IMR-90 (cell line): ENCODE results near the gene RSRC2. TPM values are rescaled to one million over a fixed set of nuclear protein-coding genes. Genes with fewer than 3 reads are reported as not detected.
"Not testable (repeated sequence)": the region's sequence is repeated elsewhere in the genome, so short reads cannot be mapped to it uniquely, and the experiment has no call there.

Experiments used
- ATAC-seq: fragments of 200-7000 bp; cut with Tn5 transposase; 2 replicates; pipeline ENCODE4 v1.9.1; 2020; ENCODE audit warnings: low read depth, mild to moderate bottlenecking, moderate library complexity
- BruUV-seq: library from RNA; stranded (reverse); fragments of 400-500 nt; replicated peaks from 2 replicates; lab custom pipeline; 2021; lab: Mats Ljungman, UMichigan
- CTCF ChIA-PET: fragments of 300-600 bp; formaldehyde crosslinking; extraction: SDS; loops from one replicate; lab custom pipeline; 2021; ENCODE audit warnings: antibody characterized with exemption; lab: Yijun Ruan, JAX
- POLR2A ChIA-PET: fragments of 300-600 bp; sonication (Branson Sonifier 250); formaldehyde crosslinking; loops from one replicate; lab custom pipeline; 2022; ENCODE audit warnings: antibody characterized with exemption; ENCODE audit not compliant: unreplicated experiment; lab: Charles Lee
- DNase-seq: peaks from one replicate; pipeline ENCODE4 v3.0.0; 2013
- H2AFZ ChIP-seq: replicated peaks from 2 replicates; pipeline ENCODE3; 2013; ENCODE audit warnings: low read length, mild to moderate bottlenecking; ENCODE audit not compliant: poor library complexity
- H2AK5ac ChIP-seq: 2 replicates; pipeline ENCODE4 v1.6.1; 2013; ENCODE audit warnings: low read depth, low read length, inconsistent platforms
- H2AK9ac ChIP-seq: replicated peaks from 2 replicates; pipeline ENCODE3; 2013; ENCODE audit warnings: mild to moderate bottlenecking, low read depth, low read length, moderate library complexity; ENCODE audit not compliant: poor library complexity
- H2BK120ac ChIP-seq: 2 replicates; pipeline ENCODE4 v1.6.1; 2013; ENCODE audit warnings: low read depth, low read length, inconsistent platforms
- H2BK15ac ChIP-seq: 3 replicates; pipeline ENCODE4 v1.6.1; 2013; ENCODE audit warnings: low read depth, low read length, inconsistent platforms
- H2BK20ac ChIP-seq: 2 replicates; pipeline ENCODE4 v1.6.1; 2013; ENCODE audit warnings: low read depth, mild to moderate bottlenecking, inconsistent platforms, low read length, moderate library complexity
- H2BK5ac ChIP-seq: 2 replicates; pipeline ENCODE4 v1.6.1; 2013; ENCODE audit warnings: mild to moderate bottlenecking, low read depth, low read length, inconsistent platforms; ENCODE audit not compliant: poor library complexity, severe bottlenecking
- H3K14ac ChIP-seq: replicated peaks from 2 replicates; pipeline ENCODE4 v1.6.1; 2013; ENCODE audit warnings: low read depth, low read length, inconsistent platforms
- H3K18ac ChIP-seq: 2 replicates; pipeline ENCODE4 v1.6.1; 2013; ENCODE audit warnings: low read depth, low read length, control low read depth
- H3K23ac ChIP-seq: 2 replicates; pipeline ENCODE4 v1.6.1; 2013; ENCODE audit warnings: low read depth, low read length, inconsistent platforms
- H3K27ac ChIP-seq: 2 replicates; pipeline ENCODE4 v1.5.1; 2013; ENCODE audit warnings: mild to moderate bottlenecking, control low read depth, low read length; ENCODE audit not compliant: insufficient read depth
- H3K27me3 ChIP-seq: 2 replicates; pipeline ENCODE4 v1.6.1; 2013; ENCODE audit warnings: low read length; ENCODE audit not compliant: control insufficient read depth, insufficient read depth
- H3K36me3 ChIP-seq: 2 replicates; pipeline ENCODE4 v1.6.1; 2013; ENCODE audit warnings: low read length, mixed read lengths; ENCODE audit not compliant: control insufficient read depth, insufficient read depth
- H3K4ac ChIP-seq: 2 replicates; pipeline ENCODE4 v1.6.1; 2013; ENCODE audit warnings: low read depth, low read length, inconsistent platforms
- H3K4me1 ChIP-seq: 2 replicates; pipeline ENCODE4 v1.6.1; 2013; ENCODE audit warnings: low read length, mixed read lengths; ENCODE audit not compliant: control insufficient read depth, insufficient read depth
- H3K4me2 ChIP-seq: 2 replicates; pipeline ENCODE4 v1.6.1; 2013; ENCODE audit warnings: low read depth, mild to moderate bottlenecking, control low read depth, low read length, moderate library complexity
- H3K4me3 ChIP-seq: 2 replicates; pipeline ENCODE4 v1.5.1; 2013; ENCODE audit warnings: low read depth, mild to moderate bottlenecking, control low read depth, low read length, moderate library complexity; ENCODE audit not compliant: insufficient read depth
- H3K56ac ChIP-seq: 2 replicates; pipeline ENCODE4 v1.6.1; 2013; ENCODE audit warnings: low read length, inconsistent platforms; ENCODE audit not compliant: insufficient read depth; ENCODE audit errors: extremely low read depth
- H3K79me1 ChIP-seq, 2 experiments: 2 replicates each; pipeline ENCODE4 v1.6.1; 2013; ENCODE audit warnings: low read length in 2 of 2, inconsistent platforms in 1 of 2, low read depth in 1 of 2
- H3K9ac ChIP-seq: 2 replicates; pipeline ENCODE4 v1.6.1; 2013; ENCODE audit warnings: low read depth, low read length, control low read depth
- H3K9me1 ChIP-seq: 2 replicates; pipeline ENCODE4 v1.6.1; 2013; ENCODE audit warnings: low read length, inconsistent platforms; ENCODE audit not compliant: insufficient read depth
- H3K9me3 ChIP-seq: 2 replicates; pipeline ENCODE4 v1.6.1; 2013; ENCODE audit warnings: low read length; ENCODE audit not compliant: control insufficient read depth, insufficient read depth
- H4K20me1 ChIP-seq: 2 replicates; pipeline ENCODE4 v1.6.1; 2013; ENCODE audit warnings: low read length, inconsistent platforms; ENCODE audit not compliant: insufficient read depth
- H4K5ac ChIP-seq: 2 replicates; pipeline ENCODE4 v1.6.1; 2013; ENCODE audit warnings: mild to moderate bottlenecking, low read depth, low read length, control low read depth
- H4K8ac ChIP-seq, 2 experiments: 2 replicates each; pipeline ENCODE4 v1.6.1; 2013; ENCODE audit warnings: low read depth in 2 of 2, low read length in 2 of 2, control low read depth in 1 of 2, inconsistent platforms in 1 of 2
- H4K91ac ChIP-seq: 2 replicates; pipeline ENCODE4 v1.6.1; 2013; ENCODE audit warnings: low read depth, low read length, inconsistent platforms; ENCODE audit not compliant: insufficient read depth
- WGBS, 2 experiments: methylation state at CpG; one replicate each; pipeline versions ENCODE4 v1.1.5 to v1.1.7; 2013; ENCODE audit warnings: missing lambda C conversion rate in 2 of 2; ENCODE audit not compliant: insufficient read length in 1 of 2; ENCODE audit errors: extremely low coverage in 2 of 2; 5-methylcytosine and 5-hydroxymethylcytosine counted together
- dilution Hi-C: fragments of 300-500 bp; cut with HindIII; formaldehyde crosslinking; loops from one replicate; pipeline ENCODE4 v1.14.3; 2018; ENCODE audit warnings: low sequenced_read_pairs; ENCODE audit not compliant: unreplicated experiment
- in situ Hi-C: fragments of 300-500 bp; cut with MboI; formaldehyde crosslinking; loops from 3 replicates; pipeline ENCODE4 v1.14.3; 2019; ENCODE audit warnings: low sequenced_read_pairs, inconsistent platforms, mixed read lengths
- intact Hi-C: fragments of 100-400 bp; cut with micrococcal nuclease; formaldehyde crosslinking; loops from 2 replicates; pipeline ENCODE4 v1.10.0; 2022
- polyA plus RNA-seq, 3 experiments: library from polyadenylated mRNA; depleted of rRNA; stranded (reverse); fragments of >200 nt; gene quantifications; 2 replicates each; pipeline ENCODE4 v1.2.3, GENCODE V29; 2012; ENCODE audit warnings: low replicate concordance in 1 of 3
- total RNA-seq: library from RNA; depleted of rRNA; stranded (reverse); fragments of >200 nt; gene quantifications from 2 replicates; pipeline ENCODE4 v1.2.3, GENCODE V29; 2012

Gene RSRC2
- total and polyA plus RNA-seq, 2 of the 4 experiments (the other 2 are of a cell fraction) = 18.6 to 31.5 TPM

GRCh38 chr12:122470576-122470975, 56.2 kb downstream of the RSRC2 start:
- DNase-seq, H3K4me3 ChIP-seq, H2BK5ac ChIP-seq, H3K18ac ChIP-seq, H3K9ac ChIP-seq, H4K91ac ChIP-seq, ATAC-seq, H3K4me1 ChIP-seq, H3K56ac ChIP-seq, H2AK9ac ChIP-seq, POLR2A ChIA-PET, H3K14ac ChIP-seq, H2BK120ac ChIP-seq, H3K27me3 ChIP-seq, BruUV-seq, H3K23ac ChIP-seq, H4K20me1 ChIP-seq, in situ Hi-C loops, H3K9me3 ChIP-seq, H3K4ac ChIP-seq, H3K9me1 ChIP-seq, H3K4me2 ChIP-seq, H2AFZ ChIP-seq, dilution Hi-C loops: not testable (repeated sequence)
- H2BK20ac ChIP-seq = 0 out of 2 replicates have a peak overlapping the region, but pooled peaks have one; percentile 5
- peak overlapping the region; percentile 66; the same call in 1 of the 3 replicates for H2BK15ac ChIP-seq
- peaks cover 5 to 16% of the 10 kb centered on the region in 2 experiments; a peak in 3 of 4 replicates for H3K79me1 ChIP-seq
- CTCF ChIA-PET = interaction anchor here (0.6 to 3.9 kb wide), 4 partner anchors 13 to 163 kb away, joined by 3 to 37 read pairs (median 4); no protein-coding TSS in a partner anchor
- H2AK5ac ChIP-seq = peak overlapping the region; percentile 15
- WGBS, 2 experiments = no CpG with 5 or more reads among the region's 7 CpGs
- peaks cover 19% of the 10 kb centered on the region for H3K36me3 ChIP-seq
- intact Hi-C loops = loop anchor here (5.0 kb wide), 1 partner anchor 133 kb away; no protein-coding TSS in a partner anchor
- H4K8ac ChIP-seq = 0 out of 4 replicates have a peak overlapping the region, but pooled peaks of 1 of the 2 experiments have one; percentile 10
- peak overlapping the region; percentile 19; the same call in 1 of the 2 replicates for H3K27ac ChIP-seq
- peak overlapping the region; percentile 66; the same call in 1 of the 2 replicates for H4K5ac ChIP-seq

GRCh38 chr12:122469856-122470255, 56.9 kb downstream of the RSRC2 start:
- 100% methylated on average over 1 of the region's 6 CpGs; no CpG with 5 or more reads in 1 of the 2 experiments for WGBS, 2 experiments
- H2BK120ac ChIP-seq, POLR2A ChIA-PET, H4K8ac ChIP-seq, H3K27ac ChIP-seq, DNase-seq, H3K27me3 ChIP-seq, H3K9me3 ChIP-seq, H2AK5ac ChIP-seq, H3K18ac ChIP-seq, H4K91ac ChIP-seq, H3K9ac ChIP-seq, H3K4me3 ChIP-seq, H3K4me2 ChIP-seq, H3K14ac ChIP-seq, ATAC-seq, H2AFZ ChIP-seq, H4K20me1 ChIP-seq, H3K4ac ChIP-seq, in situ Hi-C loops, H3K23ac ChIP-seq, H4K5ac ChIP-seq, H2BK5ac ChIP-seq, H2AK9ac ChIP-seq, H3K56ac ChIP-seq, BruUV-seq, H2BK20ac ChIP-seq, H3K4me1 ChIP-seq, dilution Hi-C loops, H3K9me1 ChIP-seq, H2BK15ac ChIP-seq: not testable (repeated sequence)
- intact Hi-C loops = loop anchor here (5.0 kb wide), 1 partner anchor 133 kb away; no protein-coding TSS in a partner anchor
- CTCF ChIA-PET = interaction anchor here (1.2 kb wide), 1 partner anchor 13 kb away, joined by 3 read pairs; no protein-coding TSS in a partner anchor
- Histone ChIP-seq H3K36me3 (peaks cover 14% of the 10 kb centered on the region), H3K79me1 (peaks cover 5 to 16% of the 10 kb centered on the region in 2 experiments; a peak in 3 of 4 replicates)
